Hepatocyte (in vitro differentiated cells): ENCODE measurements around the gene L1TD1.

Experiments
- EZH2 ChIP-seq: fragments of 200-600 bp; sonication (generic); IDR thresholded peaks from 2 replicates; pipeline ENCODE4 v1.6.1; 2016; ENCODE audit warnings: antibody characterized with exemption, mild to moderate bottlenecking, borderline replicate concordance
- TF ChIP-seq, protein P1 (sequence below): fragments of 200-600 bp; sonication (generic); IDR thresholded peaks from 2 replicates; pipeline ENCODE4 v1.5.1; 2016; ENCODE audit warnings: antibody characterized with exemption, mild to moderate bottlenecking; ENCODE audit not compliant: poor library complexity

DNA sequence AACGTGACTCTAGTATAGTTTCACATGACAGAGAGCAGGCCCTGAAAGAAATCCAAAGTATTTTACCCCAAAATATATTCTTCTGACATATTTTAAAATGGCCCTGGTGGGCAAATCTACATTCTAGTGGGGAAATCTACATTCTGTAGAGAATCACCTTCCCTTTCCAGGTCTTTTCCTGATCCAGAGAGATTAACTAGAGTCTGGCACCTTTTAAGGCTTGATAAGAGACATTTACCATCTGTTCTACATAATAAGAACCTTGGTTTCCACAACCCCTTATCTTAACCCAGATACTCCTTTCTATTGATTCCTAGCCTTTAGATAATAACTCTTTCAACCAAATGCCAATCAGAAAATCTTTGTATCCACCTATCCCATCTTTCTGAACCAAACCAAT, 17.0 kb upstream of the L1TD1 start:
- TF ChIP-seq, protein P1, sequence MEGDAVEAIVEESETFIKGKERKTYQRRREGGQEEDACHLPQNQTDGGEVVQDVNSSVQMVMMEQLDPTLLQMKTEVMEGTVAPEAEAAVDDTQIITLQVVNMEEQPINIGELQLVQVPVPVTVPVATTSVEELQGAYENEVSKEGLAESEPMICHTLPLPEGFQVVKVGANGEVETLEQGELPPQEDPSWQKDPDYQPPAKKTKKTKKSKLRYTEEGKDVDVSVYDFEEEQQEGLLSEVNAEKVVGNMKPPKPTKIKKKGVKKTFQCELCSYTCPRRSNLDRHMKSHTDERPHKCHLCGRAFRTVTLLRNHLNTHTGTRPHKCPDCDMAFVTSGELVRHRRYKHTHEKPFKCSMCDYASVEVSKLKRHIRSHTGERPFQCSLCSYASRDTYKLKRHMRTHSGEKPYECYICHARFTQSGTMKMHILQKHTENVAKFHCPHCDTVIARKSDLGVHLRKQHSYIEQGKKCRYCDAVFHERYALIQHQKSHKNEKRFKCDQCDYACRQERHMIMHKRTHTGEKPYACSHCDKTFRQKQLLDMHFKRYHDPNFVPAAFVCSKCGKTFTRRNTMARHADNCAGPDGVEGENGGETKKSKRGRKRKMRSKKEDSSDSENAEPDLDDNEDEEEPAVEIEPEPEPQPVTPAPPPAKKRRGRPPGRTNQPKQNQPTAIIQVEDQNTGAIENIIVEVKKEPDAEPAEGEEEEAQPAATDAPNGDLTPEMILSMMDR: no peak
- no peak for TF ChIP-seq EZH2
